ENCODE measurements around the gene PCK2.

Gene PCK2

DNA sequence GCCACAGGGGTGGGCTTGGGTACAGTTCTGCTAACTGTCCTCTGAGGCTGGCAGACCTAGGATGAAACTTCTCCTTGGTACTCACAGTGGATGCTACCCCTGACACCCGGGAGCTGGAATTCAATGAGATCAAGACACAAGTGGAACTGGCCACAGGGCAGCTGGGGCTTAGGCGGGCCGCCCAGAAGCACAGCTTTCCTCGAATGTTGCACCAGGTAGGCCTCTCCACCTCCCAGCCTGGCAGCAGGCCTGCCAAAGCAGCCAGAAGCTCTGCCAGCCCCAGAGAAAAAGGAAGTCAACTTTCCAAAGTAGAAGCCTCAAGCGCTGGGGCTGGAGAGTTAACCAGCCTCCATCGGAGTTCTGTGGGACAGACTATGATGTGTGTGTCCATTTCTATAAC is 23.1 kb downstream of the PCK2 start:
- DNase-seq (ENCODE audit: extremely low spot score) = no peak
- TF ChIP-seq, protein P1, sequence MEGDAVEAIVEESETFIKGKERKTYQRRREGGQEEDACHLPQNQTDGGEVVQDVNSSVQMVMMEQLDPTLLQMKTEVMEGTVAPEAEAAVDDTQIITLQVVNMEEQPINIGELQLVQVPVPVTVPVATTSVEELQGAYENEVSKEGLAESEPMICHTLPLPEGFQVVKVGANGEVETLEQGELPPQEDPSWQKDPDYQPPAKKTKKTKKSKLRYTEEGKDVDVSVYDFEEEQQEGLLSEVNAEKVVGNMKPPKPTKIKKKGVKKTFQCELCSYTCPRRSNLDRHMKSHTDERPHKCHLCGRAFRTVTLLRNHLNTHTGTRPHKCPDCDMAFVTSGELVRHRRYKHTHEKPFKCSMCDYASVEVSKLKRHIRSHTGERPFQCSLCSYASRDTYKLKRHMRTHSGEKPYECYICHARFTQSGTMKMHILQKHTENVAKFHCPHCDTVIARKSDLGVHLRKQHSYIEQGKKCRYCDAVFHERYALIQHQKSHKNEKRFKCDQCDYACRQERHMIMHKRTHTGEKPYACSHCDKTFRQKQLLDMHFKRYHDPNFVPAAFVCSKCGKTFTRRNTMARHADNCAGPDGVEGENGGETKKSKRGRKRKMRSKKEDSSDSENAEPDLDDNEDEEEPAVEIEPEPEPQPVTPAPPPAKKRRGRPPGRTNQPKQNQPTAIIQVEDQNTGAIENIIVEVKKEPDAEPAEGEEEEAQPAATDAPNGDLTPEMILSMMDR (IDR thresholded peaks at IDR 0.05; ENCODE audit: control extremely low read depth, extremely low read depth, low read depth, missing control alignments) = no peak
- POLR2A ChIA-PET = interaction anchor here (0.7 to 2.0 kb wide), 3 partner anchors 24 to 44 kb away, joined by 3 to 7 read pairs (median 3); partner anchors contain the start of genes EMC9, IRF9 and RNF31
- CTCF ChIA-PET = interaction anchor here (0.9 to 6.8 kb wide), 9 partner anchors 9 to 59 kb away, joined by 3 to 58 read pairs (median 18); partner anchors contain the start of genes EMC9, FITM1, IRF9 and PCK2

- CTCF ChIA-PET = interaction anchor here (1.0 to 6.8 kb wide), 5 partner anchors 10 to 63 kb away, joined by 3 to 58 read pairs (median 6); partner anchors contain the start of genes EMC9, FITM1 and PSME1
- TF ChIP-seq, protein P1 (IDR thresholded peaks at IDR 0.05; ENCODE audit: control extremely low read depth, extremely low read depth, low read depth, missing control alignments) = no peak
- DNase-seq (ENCODE audit: extremely low spot score) = no peak
- POLR2A ChIA-PET = no interaction called here
Observed at GRCh38 chr14:24119691-24120090, 25.6 kb downstream of the PCK2 start.

DNA sequence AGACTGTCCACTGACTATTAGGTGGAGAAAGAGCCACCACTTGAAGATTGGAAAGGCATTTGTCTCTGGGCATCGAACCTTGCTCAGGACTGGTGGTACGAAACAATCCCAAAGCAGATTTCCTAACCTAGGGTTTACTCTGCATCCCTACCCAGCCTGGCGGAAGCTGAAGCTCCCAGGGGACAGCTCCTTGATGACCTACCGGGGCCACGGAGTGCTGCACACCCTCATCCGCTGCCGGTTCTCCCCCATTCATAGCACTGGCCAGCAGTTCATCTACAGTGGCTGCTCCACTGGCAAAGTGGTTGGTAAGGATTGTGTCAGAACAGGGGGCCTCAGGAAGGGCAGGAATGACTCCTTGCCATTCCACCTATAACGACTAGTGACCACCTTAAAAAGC is 27.1 kb downstream of the PCK2 start:
- POLR2A ChIA-PET = interaction anchor here (0.6 kb wide), 1 partner anchor 15 kb away, joined by 3 read pairs; the partner anchor contains the start of gene PSME1
- DNase-seq (ENCODE audit: extremely low spot score) = no peak
- CTCF ChIA-PET = no interaction called here
- TF ChIP-seq, protein P1 (IDR thresholded peaks at IDR 0.05; ENCODE audit: control extremely low read depth, extremely low read depth, low read depth, missing control alignments) = no peak

GRCh38 chr14:24122416-24122815 is 28.3 kb downstream of the PCK2 start:
- POLR2A ChIA-PET = no interaction called here
- TF ChIP-seq, protein P1 (IDR thresholded peaks at IDR 0.05; ENCODE audit: control extremely low read depth, extremely low read depth, low read depth, missing control alignments) = no peak
- DNase-seq (ENCODE audit: extremely low spot score) = no peak
- CTCF ChIA-PET = interaction anchor here (1.6 to 6.5 kb wide), 2 partner anchors 13 to 15 kb away, joined by 3 to 38 read pairs; no protein-coding TSS in a partner anchor

DNA sequence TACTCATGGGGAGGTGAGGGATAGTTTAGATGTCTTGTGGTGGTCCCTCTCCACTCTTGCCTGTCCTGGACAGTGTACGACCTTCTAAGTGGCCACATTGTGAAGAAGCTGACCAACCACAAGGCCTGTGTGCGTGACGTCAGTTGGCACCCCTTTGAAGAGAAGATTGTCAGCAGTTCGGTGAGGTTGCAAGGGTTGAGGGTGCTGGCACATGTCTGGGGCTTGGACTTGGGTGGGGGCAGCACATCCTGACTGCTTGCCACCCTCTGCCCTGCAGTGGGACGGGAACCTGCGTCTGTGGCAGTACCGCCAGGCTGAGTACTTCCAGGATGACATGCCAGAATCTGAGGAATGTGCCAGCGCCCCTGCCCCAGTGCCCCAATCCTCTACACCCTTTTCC is 28.8 kb downstream of the PCK2 start:
- TF ChIP-seq, protein P1 (IDR thresholded peaks at IDR 0.05; ENCODE audit: control extremely low read depth, extremely low read depth, low read depth, missing control alignments) = no peak
- CTCF ChIA-PET = interaction anchor here (1.3 to 6.5 kb wide), 5 partner anchors 8 to 553 kb away, joined by 3 to 38 read pairs (median 6); partner anchors contain the start of genes DCAF11, IRF9 and NRL
- DNase-seq (ENCODE audit: extremely low spot score) = no peak
- POLR2A ChIA-PET = no interaction called here

- ChIA-PET CTCF (interaction anchor here (1.0 to 6.5 kb wide), 11 partner anchors 9 to 553 kb away, joined by 3 to 38 read pairs (median 5); partner anchors contain the start of genes DCAF11, IRF9 and NRL), POLR2A (interaction anchor here (0.7 to 3.2 kb wide), 2 partner anchors 9 to 13 kb away, joined by 3 to 18 read pairs; partner anchors contain the start of genes DCAF11 and NRL)
- DNase-seq (ENCODE audit: extremely low spot score) = peak; percentile 45
- TF ChIP-seq, protein P1 (IDR thresholded peaks at IDR 0.05; ENCODE audit: control extremely low read depth, extremely low read depth, low read depth, missing control alignments) = no peak
Observed at GRCh38 chr14:24123424-24124417, 29.6 kb downstream of the PCK2 start.

Measured in GM10248 (cell line).